Activated CD8-positive, alpha-beta memory T cell treated with anti-CD3 and anti-CD28 coated beads, Interleukin-2, amount 10 ng/mL, durations not matched to agents 7 days and 5 days (primary cell): ENCODE measurements around the gene TLE1. TPM values are rescaled to one million over a fixed set of nuclear protein-coding genes. Genes with fewer than 3 reads are reported as not detected.
"Not testable (repeated sequence)": the region's sequence is repeated elsewhere in the genome, so short reads cannot be mapped to it uniquely, and the experiment has no call there.

Experiments
- ATAC-seq: fragments of 150-1000 bp; cut with Tn5 transposase; one replicate; pipeline ENCODE4 v1.10.0; 2021; ENCODE audit warnings: moderate library complexity
- CTCF ChIA-PET: fragments of 350-600 bp; sonication (Branson Sonifier 250); formaldehyde crosslinking; loops from one replicate; lab custom pipeline; 2021; ENCODE audit warnings: antibody characterized with exemption; lab: Charles Lee
- DNase-seq: peaks from one replicate; pipeline ENCODE4 v3.0.0-alpha.2; 2020
- H3K27ac Mint-ChIP-seq: one replicate; pipeline ENCODE4 v1.8.0; 2021; ENCODE audit warnings: mild to moderate bottlenecking, mixed read lengths
- H3K27me3 Mint-ChIP-seq: one replicate; pipeline ENCODE4 v1.8.0; 2021; ENCODE audit warnings: mixed read lengths
- H3K36me3 Mint-ChIP-seq: one replicate; pipeline ENCODE4 v1.8.0; 2021; ENCODE audit warnings: mild to moderate bottlenecking, mixed read lengths
- H3K4me1 Mint-ChIP-seq: one replicate; pipeline ENCODE4 v1.8.0; 2021; ENCODE audit warnings: mixed read lengths
- H3K4me3 Mint-ChIP-seq: one replicate; pipeline ENCODE4 v1.8.0; 2021; ENCODE audit warnings: mild to moderate bottlenecking, moderate library complexity, mixed read lengths
- H3K9me3 Mint-ChIP-seq: one replicate; pipeline ENCODE4 v1.8.0; 2022; ENCODE audit warnings: low read depth, mixed read lengths
- total RNA-seq, 2 experiments: library from RNA; stranded (reverse); gene quantifications; one replicate each; pipeline ENCODE4 v1.2.3, GENCODE V29; 2021

TLE1 gene
- total RNA-seq, 2 experiments from 2014 or later = 0.41 to 0.42 TPM

GRCh38 chr9:81619353-81620001 lies 69.9 kb downstream of the TLE1 start:
- H3K4me3 Mint-ChIP-seq = no peak overlapping the region

GRCh38 chr9:81618923-81619322 lies 70.4 kb downstream of the TLE1 start:
- Mint-ChIP-seq H3K27me3 (no peaks in the 10 kb centered on the region), H3K27ac (no peak overlapping the region), H3K9me3 (no peaks in the 10 kb centered on the region), H3K36me3 (no peaks in the 10 kb centered on the region), H3K4me3 (no peak overlapping the region), H3K4me1 (no peaks in the 10 kb centered on the region)
- CTCF ChIA-PET = no interaction called here
- ATAC-seq (no peak), DNase-seq (no peak)

More at GRCh38 chr9:81619353-81620001, 69.9 kb downstream of the TLE1 start:
- Mint-ChIP-seq H3K9me3 (no peaks in the 10 kb centered on the region), H3K27me3 (no peaks in the 10 kb centered on the region), H3K27ac (no peak overlapping the region), H3K36me3 (no peaks in the 10 kb centered on the region), H3K4me1 (no peaks in the 10 kb centered on the region)
- DNase-seq = no peak
- ATAC-seq = no peak
- CTCF ChIA-PET = no interaction called here

DNA sequence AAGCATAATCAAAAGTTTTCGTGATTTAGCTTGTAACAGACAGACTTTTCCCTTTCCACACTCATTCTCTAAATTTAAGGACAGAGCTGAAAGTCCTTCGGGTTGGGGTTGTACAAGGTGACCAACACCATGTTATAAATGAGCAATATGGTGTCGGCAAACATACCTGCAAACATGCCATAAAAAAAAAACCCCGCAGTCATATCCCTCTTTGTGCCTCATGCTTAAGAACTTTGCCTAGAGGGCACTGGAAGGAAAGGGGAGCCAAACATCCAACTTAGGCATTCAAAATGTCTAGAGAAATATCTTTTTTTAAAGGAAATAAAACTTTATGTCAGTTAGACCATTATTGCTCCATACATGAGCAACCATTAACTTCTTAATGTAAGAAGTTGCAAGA lies 73.2 kb downstream of the TLE1 start:
- no peaks in the 10 kb centered on the region for H3K36me3 Mint-ChIP-seq
- ATAC-seq (no peak), DNase-seq (no peak)
- CTCF ChIA-PET = no interaction called here
- H3K27me3 Mint-ChIP-seq = no peaks in the 10 kb centered on the region
- no peaks in the 10 kb centered on the region for H3K4me1 Mint-ChIP-seq
- H3K4me3 Mint-ChIP-seq = no peak overlapping the region
- H3K27ac Mint-ChIP-seq = no peak overlapping the region
- no peaks in the 10 kb centered on the region for H3K9me3 Mint-ChIP-seq

- H3K9me3 Mint-ChIP-seq = no peaks in the 10 kb centered on the region
- no peak overlapping the region for H3K4me3 Mint-ChIP-seq
- no peak for ATAC-seq
- H3K27me3 Mint-ChIP-seq = no peaks in the 10 kb centered on the region
- no peaks in the 10 kb centered on the region for H3K4me1 Mint-ChIP-seq
- H3K27ac Mint-ChIP-seq = no peak overlapping the region
- CTCF ChIA-PET = no interaction called here
- no peak for DNase-seq
- H3K36me3 Mint-ChIP-seq = no peaks in the 10 kb centered on the region
Measured at GRCh38 chr9:81614335-81614734, 75.0 kb downstream of the TLE1 start.

DNA sequence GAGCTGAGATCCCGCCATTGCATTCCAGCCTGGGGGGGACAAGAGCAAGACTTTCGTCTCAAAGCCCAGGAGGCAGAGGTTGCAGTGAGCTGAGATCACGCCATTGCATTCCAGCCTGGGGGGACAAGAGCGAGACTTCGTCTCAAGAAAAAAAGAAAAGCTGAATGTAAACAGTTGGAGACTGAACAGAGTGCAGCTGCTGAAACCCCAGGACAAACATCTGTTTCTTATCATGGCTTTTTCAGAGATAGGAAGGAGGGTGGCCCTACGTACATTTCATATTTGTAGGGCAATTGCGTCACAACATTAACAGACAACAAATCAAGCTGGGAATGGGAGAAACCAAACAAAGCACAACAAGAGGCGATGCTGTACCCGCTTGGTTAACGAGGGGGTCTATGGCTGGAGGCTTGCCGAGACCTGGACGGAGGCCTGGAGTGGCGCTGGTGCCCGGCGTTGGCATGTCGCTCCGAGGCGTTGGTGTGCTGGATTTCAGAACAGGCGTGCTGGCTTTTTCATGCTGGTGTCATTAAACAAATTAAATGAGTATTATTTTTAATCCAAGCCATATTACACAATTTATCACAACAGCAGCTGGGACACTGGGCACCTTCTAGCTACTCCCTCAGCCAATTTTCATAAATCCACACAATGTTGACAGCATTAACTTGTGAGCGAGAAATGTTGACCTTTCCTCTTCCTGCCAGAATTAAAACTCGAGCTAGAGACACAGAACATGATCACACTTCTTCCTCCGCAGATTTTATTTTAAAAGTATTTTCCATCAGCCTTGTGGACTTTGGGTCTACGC lies 76.1 kb downstream of the TLE1 start:
- H3K4me1 Mint-ChIP-seq = no peaks in the 10 kb centered on the region
- CTCF ChIA-PET = no interaction called here
- ATAC-seq = no peak

GRCh38 chr9:81611664-81612063 lies 77.7 kb downstream of the TLE1 start:
- CTCF ChIA-PET = no interaction called here
- Mint-ChIP-seq H3K27ac (no peak overlapping the region), H3K4me1 (no peaks in the 10 kb centered on the region), H3K4me3 (no peak overlapping the region), H3K36me3 (no peaks in the 10 kb centered on the region), H3K9me3 (no peaks in the 10 kb centered on the region), H3K27me3 (no peaks in the 10 kb centered on the region)
- no peak for DNase-seq
- ATAC-seq = no peak

More for the DNA sequence above, 76.1 kb downstream of the TLE1 start:
- DNase-seq = no peak
- Mint-ChIP-seq H3K36me3 (no peaks in the 10 kb centered on the region), H3K27ac (no peak overlapping the region), H3K9me3 (no peaks in the 10 kb centered on the region), H3K27me3 (no peaks in the 10 kb centered on the region), H3K4me3 (no peak overlapping the region)

- DNase-seq (no peak), ATAC-seq (no peak)
- H3K27ac Mint-ChIP-seq = no peak overlapping the region
- CTCF ChIA-PET = no interaction called here
- no peak overlapping the region for H3K4me3 Mint-ChIP-seq
- no peaks in the 10 kb centered on the region for H3K27me3 Mint-ChIP-seq
- no peaks in the 10 kb centered on the region for H3K4me1 Mint-ChIP-seq
- H3K9me3 Mint-ChIP-seq = no peaks in the 10 kb centered on the region
- no peaks in the 10 kb centered on the region for H3K36me3 Mint-ChIP-seq
Measured at GRCh38 chr9:81610740-81611107, 78.6 kb downstream of the TLE1 start.

DNA sequence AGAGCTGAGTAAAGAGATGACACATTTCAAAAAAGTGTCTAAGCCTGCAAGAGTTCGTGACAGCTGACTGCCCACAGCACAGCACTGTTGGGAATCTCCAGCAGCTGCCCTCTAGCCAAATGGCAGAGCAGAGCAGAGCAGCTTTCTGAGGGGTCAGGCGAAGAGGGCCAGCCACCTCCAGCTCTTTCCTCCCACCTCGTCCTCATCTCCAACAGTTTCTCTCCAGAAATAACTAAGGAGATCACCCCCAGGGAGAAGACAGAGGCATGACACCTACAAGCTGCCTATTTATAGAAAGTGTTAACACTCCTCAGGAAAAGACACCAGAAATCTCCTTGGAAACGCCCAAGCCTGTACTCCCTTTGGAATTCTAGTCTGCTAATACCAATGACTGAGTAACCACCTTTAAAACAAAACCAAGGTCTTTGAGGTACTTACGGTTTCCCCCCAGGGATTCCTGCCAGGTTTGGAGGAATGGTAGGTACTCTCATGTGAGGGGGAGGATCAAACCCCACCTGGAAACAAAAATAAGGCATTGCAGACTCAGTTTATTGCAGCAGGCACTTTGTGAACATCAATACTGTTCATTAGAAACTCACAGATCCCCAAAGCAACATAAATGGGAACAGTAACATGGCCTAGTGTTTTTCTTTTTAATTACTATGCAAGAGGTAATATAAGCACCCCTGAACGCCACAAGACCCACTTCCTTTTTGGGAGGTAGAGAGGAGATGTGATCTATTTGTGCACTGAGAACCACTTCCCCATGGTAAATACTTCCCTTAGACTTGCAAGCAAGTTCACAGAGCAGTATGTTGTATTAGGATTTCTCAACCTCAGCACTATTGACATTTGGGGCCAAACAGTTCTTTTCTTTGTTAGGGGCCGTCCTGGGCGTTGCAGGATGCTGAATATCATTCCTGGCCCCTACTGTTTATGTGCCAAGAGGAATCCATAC lies 79.3 kb downstream of the TLE1 start:
- H3K27ac Mint-ChIP-seq = no peak overlapping the region
- CTCF ChIA-PET = no interaction called here
- DNase-seq (no peak), ATAC-seq (no peak)
- no peaks in the 10 kb centered on the region for H3K4me1 Mint-ChIP-seq
- H3K9me3 Mint-ChIP-seq = peaks cover 3% of the 10 kb centered on the region
- no peaks in the 10 kb centered on the region for H3K27me3 Mint-ChIP-seq
- no peaks in the 10 kb centered on the region for H3K36me3 Mint-ChIP-seq
- no peak overlapping the region for H3K4me3 Mint-ChIP-seq

DNA sequence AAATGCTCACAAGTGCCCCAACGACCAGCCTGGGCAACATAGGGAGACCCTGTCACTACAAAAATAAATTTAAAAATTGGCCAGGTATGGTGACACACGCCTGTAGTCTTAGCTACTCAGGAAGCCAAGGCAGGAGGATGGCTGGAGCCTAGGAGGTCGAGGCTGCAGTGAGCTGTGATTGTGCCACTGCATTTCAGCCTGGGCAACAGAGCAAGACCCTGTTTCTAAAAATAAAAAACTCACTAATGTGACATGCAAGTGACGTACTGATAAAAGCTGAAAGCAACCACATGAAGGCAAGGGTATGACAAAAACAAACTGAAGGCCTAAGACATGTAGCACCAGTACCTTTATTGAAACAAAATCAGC lies 81.1 kb downstream of the TLE1 start:
- H3K36me3 Mint-ChIP-seq = no peaks in the 10 kb centered on the region
- no peaks in the 10 kb centered on the region for H3K4me1 Mint-ChIP-seq
- peaks cover 6% of the 10 kb centered on the region for H3K9me3 Mint-ChIP-seq
- H3K27me3 Mint-ChIP-seq = no peaks in the 10 kb centered on the region
- CTCF ChIA-PET = no interaction called here
- H3K4me3 Mint-ChIP-seq = no peak overlapping the region
- ATAC-seq = no peak
- no peak overlapping the region for H3K27ac Mint-ChIP-seq
- no peak for DNase-seq

DNA sequence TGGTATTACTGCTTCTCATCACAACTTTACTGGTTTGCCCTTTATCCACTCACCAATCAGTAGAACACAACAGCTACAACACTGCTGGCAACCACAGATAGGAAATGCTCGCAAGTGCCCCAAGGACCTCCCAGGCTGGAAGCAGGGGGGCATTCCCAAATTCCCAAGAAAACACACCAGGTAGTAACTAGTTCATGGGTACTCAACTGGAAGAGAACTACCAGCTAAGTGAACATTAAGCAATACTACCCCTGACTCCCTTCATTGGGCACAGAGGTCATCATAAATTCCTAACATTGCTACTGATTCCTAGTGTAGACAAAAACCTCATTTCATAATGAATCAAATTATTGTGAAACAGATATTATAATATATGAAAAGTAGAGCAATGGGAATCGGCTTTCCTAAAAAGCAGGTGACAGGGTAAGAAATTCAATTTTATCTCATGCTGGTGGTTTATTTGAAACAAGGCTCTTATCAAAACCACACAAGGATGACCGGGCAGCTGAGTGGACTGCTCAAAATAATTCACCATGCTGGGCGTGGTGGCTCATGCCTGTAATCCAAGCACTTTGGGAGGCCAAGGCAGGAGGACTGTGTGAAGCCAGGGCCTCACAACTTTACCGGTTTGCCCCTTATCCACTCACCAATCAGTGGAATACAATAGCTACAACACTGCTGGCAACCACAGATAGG lies 81.6 kb downstream of the TLE1 start:
- no peak for DNase-seq
- no peaks in the 10 kb centered on the region for H3K36me3 Mint-ChIP-seq
- no peaks in the 10 kb centered on the region for H3K27me3 Mint-ChIP-seq
- CTCF ChIA-PET = no interaction called here
- no peak overlapping the region for H3K4me3 Mint-ChIP-seq
- ATAC-seq = no peak
- no peaks in the 10 kb centered on the region for H3K4me1 Mint-ChIP-seq
- H3K27ac Mint-ChIP-seq = no peak overlapping the region
- H3K9me3 Mint-ChIP-seq = peaks cover 6% of the 10 kb centered on the region

- H3K36me3 Mint-ChIP-seq, H3K4me3 Mint-ChIP-seq, ATAC-seq, H3K4me1 Mint-ChIP-seq, H3K27me3 Mint-ChIP-seq, DNase-seq, H3K27ac Mint-ChIP-seq, CTCF ChIA-PET, H3K9me3 Mint-ChIP-seq: not testable (repeated sequence)
Measured at GRCh38 chr9:81606261-81606660, 83.1 kb downstream of the TLE1 start.

GRCh38 chr9:81605170-81605670 lies 84.1 kb downstream of the TLE1 start:
- no peaks in the 10 kb centered on the region for H3K36me3 Mint-ChIP-seq
- no peaks in the 10 kb centered on the region for H3K27me3 Mint-ChIP-seq
- DNase-seq (no peak), ATAC-seq (no peak)
- CTCF ChIA-PET = no interaction called here
- H3K4me1 Mint-ChIP-seq = no peaks in the 10 kb centered on the region
- H3K9me3 Mint-ChIP-seq = peaks cover 6% of the 10 kb centered on the region
- H3K27ac Mint-ChIP-seq = no peak overlapping the region
- no peak overlapping the region for H3K4me3 Mint-ChIP-seq
